OCI-LY3 (cell line): ENCODE measurements around the gene PIP5K1B.

Source experiments
- H2AFZ ChIP-seq: fragments of 200-600, 300-600 bp; shearing (Covaris generic); 2 replicates; pipeline ENCODE4 v1.6.0; 2014; ENCODE audit warnings: antibody characterized with exemption, low read depth, low read length
- H3K27ac ChIP-seq: fragments of 200-600, 300-600 bp; sonication (generic); 2 replicates; pipeline ENCODE4 v1.5.1; 2014; ENCODE audit warnings: mild to moderate bottlenecking, low read length, moderate library complexity, mixed read lengths
- H3K27me3 ChIP-seq: fragments of 200-600, 300-600 bp; sonication (generic); 2 replicates; pipeline ENCODE4 v1.6.1; 2014; ENCODE audit warnings: low read depth, low read length, mixed read lengths
- H3K36me3 ChIP-seq: fragments of 200-600, 300-600 bp; sonication (generic); replicated peaks from 2 replicates; pipeline ENCODE3; 2014; ENCODE audit warnings: low read depth, low read length, mixed read lengths
- H3K4me1 ChIP-seq: fragments of 300-600, 200-600 bp; sonication (generic); 2 replicates; pipeline ENCODE4 v1.6.1; 2014; ENCODE audit warnings: low read length, mixed read lengths
- H3K4me2 ChIP-seq: fragments of 200-600, 300-600 bp; sonication (generic); 2 replicates; pipeline ENCODE4 v1.6.1; 2014; ENCODE audit warnings: low read length, mixed read lengths
- H3K4me3 ChIP-seq: fragments of 300-600, 200-600 bp; sonication (generic); 2 replicates; pipeline ENCODE4 v1.5.1; 2014; ENCODE audit warnings: antibody characterized with exemption, mild to moderate bottlenecking, low read length, moderate library complexity
- H3K79me2 ChIP-seq: fragments of 300-600, 200-600 bp; shearing (Covaris generic); 2 replicates; pipeline ENCODE4 v1.6.1; 2014; ENCODE audit warnings: mild to moderate bottlenecking, low read length, mixed read lengths
- H3K9ac ChIP-seq: fragments of 300-600, 200-600 bp; shearing (Covaris generic); 2 replicates; pipeline ENCODE4 v1.6.0; 2014; ENCODE audit warnings: mild to moderate bottlenecking, low read length, moderate library complexity
- H3K9me3 ChIP-seq: fragments of 200-600, 300-600 bp; shearing (Covaris generic); 2 replicates; pipeline ENCODE4 v1.6.1; 2014; ENCODE audit warnings: low read length, mixed read lengths; ENCODE audit not compliant: insufficient read depth
- H4K20me1 ChIP-seq: fragments of 200-600, 300-600 bp; sonication (generic); 2 replicates; pipeline ENCODE4 v1.6.1; 2016; ENCODE audit warnings: low read length, mixed read lengths; ENCODE audit not compliant: insufficient read depth
- CTCF ChIP-seq: fragments of 200-600, 300-600 bp; sonication (generic); IDR thresholded peaks from 2 replicates; pipeline ENCODE4 v1.5.1; 2014; ENCODE audit warnings: antibody characterized with exemption, low read length, low read depth
- EZH2phosphoT487 ChIP-seq: fragments of 200-600 bp; shearing (Covaris generic); IDR thresholded peaks from 2 replicates; pipeline ENCODE4 v1.6.1; 2018; ENCODE audit warnings: antibody characterized with exemption, mixed run types, low read depth

The PIP5K1B gene

GRCh38 chr9:68759981-68760673 lies 55.1 kb downstream of the PIP5K1B start:
- Histone ChIP-seq H3K9ac (no peak overlapping the region), H3K27me3 (peaks cover 10% of the 10 kb centered on the region; the same call in 1 of the 2 replicates), H2AFZ (no peak overlapping the region), H3K4me1 (no peaks in the 10 kb centered on the region), H3K79me2 (no peaks in the 10 kb centered on the region), H4K20me1 (no peaks in the 10 kb centered on the region), H3K4me3 (no peak overlapping the region), H3K4me2 (no peak overlapping the region), H3K36me3 (no peaks in the 10 kb centered on the region), H3K9me3 (peaks cover 8% of the 10 kb centered on the region; the same call in 1 of the 2 replicates), H3K27ac (no peak overlapping the region)
- TF ChIP-seq EZH2phosphoT487 = no peak
- no peak for TF ChIP-seq CTCF

DNA sequence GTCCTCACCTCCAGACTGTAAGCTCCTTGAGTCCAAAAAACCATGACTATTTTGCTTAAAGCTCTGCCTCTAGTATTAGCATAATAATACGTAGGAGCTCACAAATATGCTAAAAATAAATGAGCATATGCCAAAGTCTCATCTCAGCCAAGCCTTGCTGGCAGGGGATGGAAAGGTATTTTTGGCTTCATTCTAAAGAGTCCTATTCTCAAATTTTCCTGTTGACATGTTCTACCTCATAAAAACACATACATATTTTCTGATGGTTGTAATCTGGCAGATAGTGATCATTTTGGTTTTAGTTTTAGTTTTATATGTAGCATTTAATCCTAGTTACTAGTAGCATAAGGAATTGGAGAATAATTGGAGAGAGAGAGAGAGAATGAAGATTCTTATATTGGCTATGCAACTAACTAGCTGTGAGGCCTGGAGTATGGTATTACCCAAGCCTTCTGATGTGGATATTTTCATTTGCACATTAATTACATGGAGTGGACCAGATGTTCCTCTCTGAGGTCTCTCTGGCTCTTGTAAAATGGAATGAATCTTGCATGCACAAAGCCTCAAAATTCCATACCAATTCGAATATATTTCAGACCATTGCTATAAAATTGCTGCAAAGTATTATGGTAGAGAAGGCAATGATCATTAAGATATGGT lies 55.8 kb downstream of the PIP5K1B start:
- Histone ChIP-seq H3K9me3 (peaks cover 8% of the 10 kb centered on the region; the same call in 1 of the 2 replicates), H3K4me2 (no peak overlapping the region), H3K9ac (no peak overlapping the region), H3K27ac (no peak overlapping the region), H3K4me3 (no peak overlapping the region), H3K4me1 (no peaks in the 10 kb centered on the region), H2AFZ (no peak overlapping the region), H4K20me1 (no peaks in the 10 kb centered on the region), H3K79me2 (no peaks in the 10 kb centered on the region), H3K27me3 (peaks cover 6% of the 10 kb centered on the region; the same call in 1 of the 2 replicates), H3K36me3 (no peaks in the 10 kb centered on the region)
- TF ChIP-seq EZH2phosphoT487 = no peak
- TF ChIP-seq CTCF = no peak

- H3K9me3 ChIP-seq = peaks cover 8% of the 10 kb centered on the region; the same call in 1 of the 2 replicates
- no peaks in the 10 kb centered on the region for H3K4me1 ChIP-seq
- no peak overlapping the region for H2AFZ ChIP-seq
- peaks cover 5% of the 10 kb centered on the region; the same call in 1 of the 2 replicates for H3K27me3 ChIP-seq
- no peaks in the 10 kb centered on the region for H4K20me1 ChIP-seq
- no peak overlapping the region for H3K9ac ChIP-seq
- H3K79me2 ChIP-seq = no peaks in the 10 kb centered on the region
- H3K36me3 ChIP-seq = no peaks in the 10 kb centered on the region
- H3K4me3 ChIP-seq = no peak overlapping the region
- no peak for TF ChIP-seq EZH2phosphoT487
- TF ChIP-seq CTCF = no peak
- no peak overlapping the region for H3K4me2 ChIP-seq
- H3K27ac ChIP-seq = no peak overlapping the region
Observed at GRCh38 chr9:68762570-68762969, 57.5 kb downstream of the PIP5K1B start.

DNA sequence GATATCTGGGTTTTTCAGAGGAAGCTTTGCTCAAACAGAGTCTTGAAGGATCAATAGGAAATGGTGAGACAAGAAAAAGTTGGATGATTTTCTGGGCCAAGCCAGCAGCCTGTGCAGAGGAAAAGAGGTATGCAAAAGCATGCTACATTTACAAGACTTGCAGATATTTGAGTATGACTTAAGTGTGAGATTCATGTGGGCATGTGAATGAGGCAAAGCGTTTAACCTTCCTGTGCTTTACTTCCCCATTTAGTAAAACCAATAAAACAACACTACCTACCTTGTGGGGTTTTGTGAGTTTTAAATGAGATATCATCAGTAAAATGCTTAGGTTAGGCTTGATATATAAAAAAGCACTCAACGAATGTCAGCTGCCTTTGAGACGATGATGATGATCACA lies 58.1 kb downstream of the PIP5K1B start:
- Histone ChIP-seq H4K20me1 (no peaks in the 10 kb centered on the region), H3K9me3 (peaks cover 8% of the 10 kb centered on the region; the same call in 1 of the 2 replicates), H3K36me3 (no peaks in the 10 kb centered on the region), H3K27ac (no peak overlapping the region), H3K79me2 (no peaks in the 10 kb centered on the region), H3K4me1 (no peaks in the 10 kb centered on the region), H3K9ac (no peak overlapping the region), H3K27me3 (peaks cover 5% of the 10 kb centered on the region; the same call in 1 of the 2 replicates), H3K4me2 (no peak overlapping the region), H2AFZ (no peak overlapping the region), H3K4me3 (no peak overlapping the region)
- TF ChIP-seq EZH2phosphoT487 (no peak), CTCF (no peak)
